ENCODE measurements around the gene ADNP.
A peak's percentile ranks its signal among the peaks of the same experiment; 100 is the strongest.
"Not testable (repeated sequence)": the region's sequence is repeated elsewhere in the genome, so short reads cannot be mapped to it uniquely, and the experiment has no call there.

Gene ADNP

GRCh38 chr20:50931306-50932015, at the start of gene ADNP:
Gene ADNP, minus strand, starts transcription at chr20:50931437. Its CDS starts 27,441 bp downstream, at chr20:50903996.
- DNase-seq = peak; percentile 71 to 77

- peak; percentile 6 to 11 for DNase-seq
These were observed 48.9 kb upstream of the ADNP start for GRCh38 chr20:50980071-50980681.

- DNase-seq = not testable (repeated sequence)
These were observed 47.3 kb upstream of the ADNP start for GRCh38 chr20:50978533-50978932.

- DNase-seq = no peak
These were observed 46.1 kb upstream of the ADNP start for GRCh38 chr20:50977066-50978021.

GRCh38 chr20:50975701-50976330, 44.6 kb upstream of the ADNP start:
- DNase-seq = no peak

- no peak for DNase-seq
These were observed 38.7 kb upstream of the ADNP start for GRCh38 chr20:50969912-50970311.

- no peak for DNase-seq
These were observed 38.2 kb upstream of the ADNP start for GRCh38 chr20:50969435-50969834.

- DNase-seq = no peak
These were observed 37.1 kb upstream of the ADNP start for GRCh38 chr20:50968289-50968688.

- no peak for DNase-seq
These were observed 36.3 kb upstream of the ADNP start for GRCh38 chr20:50967586-50967985.

- no peak for DNase-seq
These were observed 28.4 kb upstream of the ADNP start for GRCh38 chr20:50959543-50960126.

GRCh38 chr20:50958615-50959542, 27.6 kb upstream of the ADNP start, which contains the start of gene MOCS3:
Gene MOCS3, plus strand, starts transcription at chr20:50958818. Its CDS starts 25 bp downstream, at chr20:50958843.
- DNase-seq = peak; percentile 90 to 96

- peak; percentile 88 to 96 for DNase-seq
These were observed 26.8 kb upstream of the ADNP start, which contains the start of gene DPM1 for GRCh38 chr20:50957798-50958614. Gene DPM1, minus strand, starts transcription at chr20:50958532. Its CDS starts 9 bp downstream, at chr20:50958523.

GRCh38 chr20:50957276-50957675, 26.0 kb upstream of the ADNP start:
- DNase-seq = no peak

- no peak for DNase-seq
These were observed 22.6 kb upstream of the ADNP start for GRCh38 chr20:50953821-50954220.

- DNase-seq = no peak
These were observed 22.0 kb upstream of the ADNP start for GRCh38 chr20:50953196-50953595.

GRCh38 chr20:50948132-50948785, 17.0 kb upstream of the ADNP start:
- no peak for DNase-seq

GRCh38 chr20:50943069-50943468, 11.8 kb upstream of the ADNP start:
- no peak for DNase-seq

- no peak for DNase-seq
These were observed 2.4 kb upstream of the ADNP start for GRCh38 chr20:50933589-50933988.

- DNase-seq = no peak
These were observed 1.5 kb upstream of the ADNP start for GRCh38 chr20:50932691-50933280.
